ENCODE results near the gene EFNA5. TPM values are rescaled to one million over a fixed set of nuclear protein-coding genes. Genes with fewer than 3 reads are reported as not detected.

Gene EFNA5
- total RNA-seq, 1 experiment from 2014 or later = 0.22 TPM

DNA sequence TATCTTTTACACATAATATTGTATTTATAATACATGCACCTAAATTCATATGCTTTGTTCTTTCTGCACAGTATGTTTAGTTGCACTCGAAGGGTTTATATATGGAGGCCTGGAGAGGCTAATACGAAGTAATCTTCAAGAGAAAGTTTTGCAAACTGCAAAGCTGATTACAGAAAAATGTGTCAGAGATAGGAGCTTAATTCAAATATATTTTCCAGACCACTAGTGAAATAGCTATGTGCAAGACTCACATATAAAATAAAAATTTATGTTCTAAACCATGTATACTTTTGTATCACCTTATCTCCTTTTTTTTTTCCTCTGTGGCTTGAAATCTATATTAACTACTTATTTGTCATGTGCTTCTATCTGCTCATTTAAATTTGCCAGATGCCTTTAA is 313.8 kb downstream of the EFNA5 start:
- no peaks in the 10 kb centered on the region for H3K36me3 ChIP-seq (ENCODE audit: control insufficient read depth in 1 of 2, insufficient read depth in 2 of 2, low read length in 2 of 2)
- no peak for TF ChIP-seq CBX3 (IDR thresholded peaks at IDR 0.05; ENCODE audit: low read depth)
- no peak for TF ChIP-seq SRF (IDR thresholded peaks at IDR 0.05; ENCODE audit: low read depth)
- TF ChIP-seq TCF7L2 (IDR thresholded peaks at IDR 0.05; ENCODE audit: borderline replicate concordance, extremely low read depth, insufficient read depth, insufficient read length) = no peak
- TF ChIP-seq POLR2AphosphoS5 (IDR thresholded peaks at IDR 0.05; ENCODE audit: low read depth, low read length) = no peak
- TF ChIP-seq, protein P1, sequence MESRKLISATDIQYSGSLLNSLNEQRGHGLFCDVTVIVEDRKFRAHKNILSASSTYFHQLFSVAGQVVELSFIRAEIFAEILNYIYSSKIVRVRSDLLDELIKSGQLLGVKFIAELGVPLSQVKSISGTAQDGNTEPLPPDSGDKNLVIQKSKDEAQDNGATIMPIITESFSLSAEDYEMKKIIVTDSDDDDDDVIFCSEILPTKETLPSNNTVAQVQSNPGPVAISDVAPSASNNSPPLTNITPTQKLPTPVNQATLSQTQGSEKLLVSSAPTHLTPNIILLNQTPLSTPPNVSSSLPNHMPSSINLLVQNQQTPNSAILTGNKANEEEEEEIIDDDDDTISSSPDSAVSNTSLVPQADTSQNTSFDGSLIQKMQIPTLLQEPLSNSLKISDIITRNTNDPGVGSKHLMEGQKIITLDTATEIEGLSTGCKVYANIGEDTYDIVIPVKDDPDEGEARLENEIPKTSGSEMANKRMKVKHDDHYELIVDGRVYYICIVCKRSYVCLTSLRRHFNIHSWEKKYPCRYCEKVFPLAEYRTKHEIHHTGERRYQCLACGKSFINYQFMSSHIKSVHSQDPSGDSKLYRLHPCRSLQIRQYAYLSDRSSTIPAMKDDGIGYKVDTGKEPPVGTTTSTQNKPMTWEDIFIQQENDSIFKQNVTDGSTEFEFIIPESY (IDR thresholded peaks at IDR 0.05; ENCODE audit: extremely low read depth, insufficient replicate concordance, low read length) = no peak
- TF ChIP-seq POLR2A (IDR thresholded peaks at IDR 0.05; ENCODE audit: borderline replicate concordance, extremely low read depth, insufficient read depth, insufficient read length) = no peak
- TF ChIP-seq, protein P2, sequence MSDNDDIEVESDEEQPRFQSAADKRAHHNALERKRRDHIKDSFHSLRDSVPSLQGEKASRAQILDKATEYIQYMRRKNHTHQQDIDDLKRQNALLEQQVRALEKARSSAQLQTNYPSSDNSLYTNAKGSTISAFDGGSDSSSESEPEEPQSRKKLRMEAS (IDR thresholded peaks at IDR 0.05) = no peak
- TF ChIP-seq, protein P3, sequence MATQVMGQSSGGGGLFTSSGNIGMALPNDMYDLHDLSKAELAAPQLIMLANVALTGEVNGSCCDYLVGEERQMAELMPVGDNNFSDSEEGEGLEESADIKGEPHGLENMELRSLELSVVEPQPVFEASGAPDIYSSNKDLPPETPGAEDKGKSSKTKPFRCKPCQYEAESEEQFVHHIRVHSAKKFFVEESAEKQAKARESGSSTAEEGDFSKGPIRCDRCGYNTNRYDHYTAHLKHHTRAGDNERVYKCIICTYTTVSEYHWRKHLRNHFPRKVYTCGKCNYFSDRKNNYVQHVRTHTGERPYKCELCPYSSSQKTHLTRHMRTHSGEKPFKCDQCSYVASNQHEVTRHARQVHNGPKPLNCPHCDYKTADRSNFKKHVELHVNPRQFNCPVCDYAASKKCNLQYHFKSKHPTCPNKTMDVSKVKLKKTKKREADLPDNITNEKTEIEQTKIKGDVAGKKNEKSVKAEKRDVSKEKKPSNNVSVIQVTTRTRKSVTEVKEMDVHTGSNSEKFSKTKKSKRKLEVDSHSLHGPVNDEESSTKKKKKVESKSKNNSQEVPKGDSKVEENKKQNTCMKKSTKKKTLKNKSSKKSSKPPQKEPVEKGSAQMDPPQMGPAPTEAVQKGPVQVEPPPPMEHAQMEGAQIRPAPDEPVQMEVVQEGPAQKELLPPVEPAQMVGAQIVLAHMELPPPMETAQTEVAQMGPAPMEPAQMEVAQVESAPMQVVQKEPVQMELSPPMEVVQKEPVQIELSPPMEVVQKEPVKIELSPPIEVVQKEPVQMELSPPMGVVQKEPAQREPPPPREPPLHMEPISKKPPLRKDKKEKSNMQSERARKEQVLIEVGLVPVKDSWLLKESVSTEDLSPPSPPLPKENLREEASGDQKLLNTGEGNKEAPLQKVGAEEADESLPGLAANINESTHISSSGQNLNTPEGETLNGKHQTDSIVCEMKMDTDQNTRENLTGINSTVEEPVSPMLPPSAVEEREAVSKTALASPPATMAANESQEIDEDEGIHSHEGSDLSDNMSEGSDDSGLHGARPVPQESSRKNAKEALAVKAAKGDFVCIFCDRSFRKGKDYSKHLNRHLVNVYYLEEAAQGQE (IDR thresholded peaks at IDR 0.05; ENCODE audit: low read depth) = no peak
- TF ChIP-seq ZFX (IDR thresholded peaks at IDR 0.05) = no peak
- TF ChIP-seq EZH2phosphoT487 (IDR thresholded peaks at IDR 0.05; ENCODE audit: borderline replicate concordance) = no peak
- TF ChIP-seq YY1 (IDR thresholded peaks at IDR 0.05; ENCODE audit: extremely low read depth, insufficient replicate concordance, low read depth, low read length) = no peak
- no peak for TF ChIP-seq ELF1 (IDR thresholded peaks at IDR 0.05; ENCODE audit: borderline replicate concordance, low read depth)
- TF ChIP-seq EGR1 (IDR thresholded peaks at IDR 0.05; ENCODE audit: low read depth) = no peak
- TF ChIP-seq SP1 (IDR thresholded peaks at IDR 0.05; ENCODE audit: low read depth) = no peak
- TF ChIP-seq SIN3A (IDR thresholded peaks at IDR 0.05; ENCODE audit: low read depth) = no peak
- TF ChIP-seq, protein P4, sequence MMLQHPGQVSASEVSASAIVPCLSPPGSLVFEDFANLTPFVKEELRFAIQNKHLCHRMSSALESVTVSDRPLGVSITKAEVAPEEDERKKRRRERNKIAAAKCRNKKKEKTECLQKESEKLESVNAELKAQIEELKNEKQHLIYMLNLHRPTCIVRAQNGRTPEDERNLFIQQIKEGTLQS (IDR thresholded peaks at IDR 0.05) = no peak
- TF ChIP-seq CEBPB (IDR thresholded peaks at IDR 0.05; ENCODE audit: low read depth) = no peak
- TF ChIP-seq, protein P5, sequence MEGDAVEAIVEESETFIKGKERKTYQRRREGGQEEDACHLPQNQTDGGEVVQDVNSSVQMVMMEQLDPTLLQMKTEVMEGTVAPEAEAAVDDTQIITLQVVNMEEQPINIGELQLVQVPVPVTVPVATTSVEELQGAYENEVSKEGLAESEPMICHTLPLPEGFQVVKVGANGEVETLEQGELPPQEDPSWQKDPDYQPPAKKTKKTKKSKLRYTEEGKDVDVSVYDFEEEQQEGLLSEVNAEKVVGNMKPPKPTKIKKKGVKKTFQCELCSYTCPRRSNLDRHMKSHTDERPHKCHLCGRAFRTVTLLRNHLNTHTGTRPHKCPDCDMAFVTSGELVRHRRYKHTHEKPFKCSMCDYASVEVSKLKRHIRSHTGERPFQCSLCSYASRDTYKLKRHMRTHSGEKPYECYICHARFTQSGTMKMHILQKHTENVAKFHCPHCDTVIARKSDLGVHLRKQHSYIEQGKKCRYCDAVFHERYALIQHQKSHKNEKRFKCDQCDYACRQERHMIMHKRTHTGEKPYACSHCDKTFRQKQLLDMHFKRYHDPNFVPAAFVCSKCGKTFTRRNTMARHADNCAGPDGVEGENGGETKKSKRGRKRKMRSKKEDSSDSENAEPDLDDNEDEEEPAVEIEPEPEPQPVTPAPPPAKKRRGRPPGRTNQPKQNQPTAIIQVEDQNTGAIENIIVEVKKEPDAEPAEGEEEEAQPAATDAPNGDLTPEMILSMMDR (IDR thresholded peaks at IDR 0.05 in 2 of 3, conservative IDR thresholded peaks at IDR 0.05 in 1 of 3; ENCODE audit: borderline replicate concordance in 1 of 3, insufficient read depth in 1 of 3, low read depth in 2 of 3, low read length in 2 of 3) = no peak
- ChIA-PET POLR2A (no interaction called here), CTCF (no interaction called here), RAD21 (ENCODE audit: low non-redundant PET in 1 of 2, low total read pairs in 2 of 2, uncharacterized antibody in 2 of 2, unreplicated experiment in 2 of 2) (no interaction called here)
- no peaks in the 10 kb centered on the region for H3K9me2 ChIP-seq (ENCODE audit: insufficient read depth)
- BruUV-seq (replicated peaks) = no TSS peak
- H3K9ac ChIP-seq (ENCODE audit: low read length) = no peak overlapping the region
- H3K27ac ChIP-seq (ENCODE audit: low read depth, low read length) = no peak overlapping the region
- H3K79me2 ChIP-seq (ENCODE audit: insufficient read depth, low read length) = no peaks in the 10 kb centered on the region
- no peak overlapping the region for H2AFZ ChIP-seq (ENCODE audit: low read depth, low read length, poor library complexity, severe bottlenecking)
- intact Hi-C loops (cut with micrococcal nuclease) = no loop called here
- H4K20me1 ChIP-seq (ENCODE audit: insufficient read depth) = no peaks in the 10 kb centered on the region
- H3K9me3 ChIP-seq (ENCODE audit: control insufficient read depth in 1 of 2, insufficient read depth in 1 of 2, low read depth in 1 of 2, low read length in 2 of 2) = no peaks in the 10 kb centered on the region
- no peak for DNase-seq (ENCODE audit: low read depth, low spot score)
- no peak overlapping the region for H3K4me3 ChIP-seq (replicated peaks in 1 of 2; ENCODE audit: low read depth in 1 of 2, low read length in 2 of 2)
- H3K4me1 ChIP-seq (ENCODE audit: control insufficient read depth in 1 of 2, insufficient read depth in 2 of 2, low read length in 2 of 2) = peaks cover 0 to 5% of the 10 kb centered on the region in 2 experiments; a peak in 1 of 4 replicates
- no peak for ATAC-seq
- no peak overlapping the region for H3K4me2 ChIP-seq (ENCODE audit: low read length)
- no peaks in the 10 kb centered on the region for H3K27me3 ChIP-seq (ENCODE audit: insufficient read depth, low read length)
